ENCODE results near the gene CST4. TPM values are rescaled to one million over a fixed set of nuclear protein-coding genes. Genes with fewer than 3 reads are reported as not detected.
"Not testable (repeated sequence)": the region's sequence is repeated elsewhere in the genome, so short reads cannot be mapped to it uniquely, and the experiment has no call there.

The CST4 gene
- total RNA-seq, 1 donor from 2014 or later = not detected

DNA sequence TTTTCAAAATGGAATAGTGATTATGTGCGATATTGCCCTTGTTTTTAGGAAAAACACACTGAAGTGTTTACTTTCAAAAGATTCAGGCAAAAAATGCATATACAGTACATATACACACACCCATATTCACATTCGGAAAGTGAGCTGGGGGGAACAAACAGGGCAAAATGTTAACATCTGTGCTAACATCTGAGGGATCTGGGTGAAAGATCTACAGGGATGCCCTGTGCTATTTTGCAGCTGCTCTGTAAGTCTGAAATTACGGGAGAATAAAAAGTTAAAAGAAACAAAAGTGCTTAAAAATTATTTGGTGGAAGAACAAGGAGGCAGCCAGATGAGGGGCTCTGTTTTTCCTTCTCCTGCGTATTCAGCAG is 51.9 kb downstream of the CST4 start:
- Histone ChIP-seq H3K27me3 (ENCODE audit: low read depth) (no peaks in the 10 kb centered on the region), H3K9me3 (no peaks in the 10 kb centered on the region), H3K27ac (peak overlapping the region; percentile 98), H3K4me1 (peaks cover 29% of the 10 kb centered on the region), H3K36me3 (peaks cover 29% of the 10 kb centered on the region), H3K4me3 (peak overlapping the region; percentile 93)
- no peak for ATAC-seq
- no peak for DNase-seq
- intact Hi-C loops (cut with DNase I) = no loop called here
- TF ChIP-seq, protein P1, sequence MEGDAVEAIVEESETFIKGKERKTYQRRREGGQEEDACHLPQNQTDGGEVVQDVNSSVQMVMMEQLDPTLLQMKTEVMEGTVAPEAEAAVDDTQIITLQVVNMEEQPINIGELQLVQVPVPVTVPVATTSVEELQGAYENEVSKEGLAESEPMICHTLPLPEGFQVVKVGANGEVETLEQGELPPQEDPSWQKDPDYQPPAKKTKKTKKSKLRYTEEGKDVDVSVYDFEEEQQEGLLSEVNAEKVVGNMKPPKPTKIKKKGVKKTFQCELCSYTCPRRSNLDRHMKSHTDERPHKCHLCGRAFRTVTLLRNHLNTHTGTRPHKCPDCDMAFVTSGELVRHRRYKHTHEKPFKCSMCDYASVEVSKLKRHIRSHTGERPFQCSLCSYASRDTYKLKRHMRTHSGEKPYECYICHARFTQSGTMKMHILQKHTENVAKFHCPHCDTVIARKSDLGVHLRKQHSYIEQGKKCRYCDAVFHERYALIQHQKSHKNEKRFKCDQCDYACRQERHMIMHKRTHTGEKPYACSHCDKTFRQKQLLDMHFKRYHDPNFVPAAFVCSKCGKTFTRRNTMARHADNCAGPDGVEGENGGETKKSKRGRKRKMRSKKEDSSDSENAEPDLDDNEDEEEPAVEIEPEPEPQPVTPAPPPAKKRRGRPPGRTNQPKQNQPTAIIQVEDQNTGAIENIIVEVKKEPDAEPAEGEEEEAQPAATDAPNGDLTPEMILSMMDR (IDR thresholded peaks at IDR 0.05) = no peak

DNA sequence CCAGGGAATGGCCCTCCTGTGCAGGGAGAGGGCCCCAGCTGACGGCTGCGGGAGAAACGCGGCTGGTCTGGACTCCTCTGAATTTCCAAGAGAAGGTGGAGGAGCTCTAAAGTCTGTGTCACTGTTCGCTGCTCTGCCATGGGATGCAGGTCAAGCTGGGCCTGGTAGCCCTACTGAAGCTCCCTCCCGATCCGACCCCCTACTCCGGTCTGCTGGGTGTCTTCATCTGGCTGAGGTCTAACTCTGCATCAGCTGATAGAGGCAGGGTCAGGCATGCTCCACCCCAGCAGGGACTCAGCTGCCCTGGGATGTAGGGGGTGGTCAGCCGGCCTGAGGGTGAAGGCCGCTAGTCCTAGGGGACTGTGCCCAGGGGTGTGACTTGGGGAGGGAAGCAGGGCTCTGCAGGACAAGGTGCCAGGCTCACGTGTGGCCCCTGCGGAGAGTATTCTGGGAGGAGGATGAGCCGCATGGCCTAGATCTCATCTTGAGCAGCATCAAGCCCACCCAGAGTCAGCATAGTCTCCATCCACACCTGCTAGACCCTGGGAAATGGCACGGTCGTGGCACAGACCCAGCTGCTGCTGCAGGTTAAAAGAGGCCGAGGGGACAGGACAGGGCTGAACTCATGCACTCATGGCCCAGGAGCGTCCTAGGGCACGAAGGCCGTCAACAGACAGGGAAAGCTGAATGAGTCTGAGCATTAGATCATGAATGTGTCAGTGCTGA is 52.5 kb downstream of the CST4 start:
- intact Hi-C loops (cut with DNase I) = no loop called here
- peak overlapping the region; percentile 98 for H3K27ac ChIP-seq
- peaks cover 26% of the 10 kb centered on the region for H3K4me1 ChIP-seq
- TF ChIP-seq, protein P1 (IDR thresholded peaks at IDR 0.05) = no peak
- H3K27me3 ChIP-seq (ENCODE audit: low read depth) = no peaks in the 10 kb centered on the region
- peak overlapping the region; percentile 93 for H3K4me3 ChIP-seq
- no peaks in the 10 kb centered on the region for H3K9me3 ChIP-seq
- no peak for DNase-seq
- peaks cover 32% of the 10 kb centered on the region for H3K36me3 ChIP-seq
- ATAC-seq = no peak

DNA sequence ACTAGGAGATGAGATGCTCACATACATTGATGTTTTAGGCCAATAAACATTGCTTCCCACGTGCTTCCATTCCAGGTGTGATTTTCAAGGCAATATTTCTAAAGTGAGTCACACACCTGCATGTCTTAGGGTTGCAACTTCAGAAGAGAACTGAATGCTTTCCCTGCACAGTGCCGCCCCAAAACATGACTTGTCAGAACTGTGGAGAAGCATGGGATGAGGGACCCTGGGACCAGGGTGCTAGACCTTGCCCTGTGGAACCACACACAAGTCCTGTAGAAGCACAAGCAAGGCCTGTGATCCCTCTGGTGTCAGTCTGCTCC is 53.1 kb downstream of the CST4 start:
- H3K27me3 ChIP-seq (ENCODE audit: low read depth); ATAC-seq; H3K27ac ChIP-seq; intact Hi-C loops (cut with DNase I); DNase-seq; H3K9me3 ChIP-seq: not testable (repeated sequence)
- Histone ChIP-seq H3K36me3 (peaks cover 32% of the 10 kb centered on the region), H3K4me1 (peaks cover 22% of the 10 kb centered on the region), H3K4me3 (peak overlapping the region; percentile 93)

Other genes with a start within 250 kb of the CST4 start
- not detected for gene CSTL1, start 249.4 kb downstream of the CST4 start, total RNA-seq
- not detected for gene CST11, start 236.2 kb downstream of the CST4 start, total RNA-seq
- not detected for gene CST8, start 197.9 kb downstream of the CST4 start, total RNA-seq
- gene CST9L, start 120.6 kb downstream of the CST4 start, total RNA-seq = not detected
- not detected for gene CST9, start 83.1 kb downstream of the CST4 start, total RNA-seq
- gene CST3, start 51.1 kb downstream of the CST4 start, total RNA-seq = 727 TPM
- gene CST1, start 61.9 kb upstream of the CST4 start, total RNA-seq = not detected
- not detected for gene CST2, start 137.7 kb upstream of the CST4 start, total RNA-seq
- not detected for gene CST5, start 190.7 kb upstream of the CST4 start, total RNA-seq

Data from lower lobe of right lung (tissue), 2 donors.